Measurements from ENCODE around the gene C10orf90.

The C10orf90 gene

GRCh38 chr10:126592901-126593300 lies 77.6 kb downstream of the C10orf90 start:
- H3K4me3 ChIP-seq (ENCODE audit: low read depth, low read length): no peak overlapping the region
- no peak for TF ChIP-seq CTCF (IDR thresholded peaks at IDR 0.05; ENCODE audit: borderline replicate concordance, insufficient read depth, low read depth, low read length)

- H3K4me3 ChIP-seq (ENCODE audit: low read depth, low read length): no peak overlapping the region
- TF ChIP-seq CTCF (IDR thresholded peaks at IDR 0.05; ENCODE audit: borderline replicate concordance, insufficient read depth, low read depth, low read length): no peak
These were observed 82.5 kb downstream of the C10orf90 start for GRCh38 chr10:126588024-126588423.

DNA sequence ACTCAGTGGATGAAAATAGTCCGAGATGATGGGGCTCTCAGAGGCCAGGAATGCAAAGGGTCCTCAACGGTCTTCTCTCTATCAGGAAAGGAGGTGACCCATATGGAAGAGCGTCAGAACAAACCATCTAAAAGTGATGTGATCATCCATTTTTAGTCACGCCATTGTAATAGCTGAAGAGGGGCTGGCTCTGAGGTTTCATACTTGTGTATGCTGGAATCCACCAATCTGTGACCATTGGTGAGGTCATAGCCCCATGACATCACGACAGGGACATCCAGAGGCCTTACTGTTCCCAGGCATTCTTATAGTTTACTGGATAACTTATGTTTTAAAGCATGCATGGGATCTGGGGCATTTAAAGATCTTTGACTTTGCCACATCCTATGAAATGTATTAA lies 83.6 kb downstream of the C10orf90 start:
- no peak for TF ChIP-seq CTCF (IDR thresholded peaks at IDR 0.05; ENCODE audit: borderline replicate concordance, insufficient read depth, low read depth, low read length)
- H3K4me3 ChIP-seq (ENCODE audit: low read depth, low read length): no peak overlapping the region

GRCh38 chr10:126586128-126586527 lies 84.4 kb downstream of the C10orf90 start:
- H3K4me3 ChIP-seq (ENCODE audit: low read depth, low read length): no peak overlapping the region
- no peak for TF ChIP-seq CTCF (IDR thresholded peaks at IDR 0.05; ENCODE audit: borderline replicate concordance, insufficient read depth, low read depth, low read length)

- no peak for TF ChIP-seq CTCF (IDR thresholded peaks at IDR 0.05; ENCODE audit: borderline replicate concordance, insufficient read depth, low read depth, low read length)
- no peak overlapping the region for H3K4me3 ChIP-seq (ENCODE audit: low read depth, low read length)
These were observed 85.1 kb downstream of the C10orf90 start for GRCh38 chr10:126585249-126586017.

DNA sequence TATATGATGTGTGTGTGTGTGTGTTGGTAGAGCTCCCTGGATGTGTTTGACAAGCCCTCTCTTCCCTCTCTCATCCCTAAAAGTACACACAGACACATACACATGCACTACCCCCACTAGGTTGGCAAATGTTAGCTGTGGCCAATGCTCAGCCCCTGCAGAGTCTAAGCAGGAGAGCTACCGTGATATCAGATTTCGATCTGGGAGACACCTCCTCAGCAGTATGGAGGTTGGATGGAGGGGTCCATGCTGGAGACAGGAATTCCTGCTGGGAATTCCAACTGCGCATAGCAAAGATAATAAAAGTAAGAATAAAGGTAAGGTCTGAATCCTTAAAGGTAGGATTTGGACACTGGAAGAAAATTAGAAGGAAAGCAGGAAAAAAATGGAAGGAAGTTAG lies 85.7 kb downstream of the C10orf90 start:
- H3K4me3 ChIP-seq (ENCODE audit: low read depth, low read length): no peak overlapping the region
- TF ChIP-seq CTCF (IDR thresholded peaks at IDR 0.05; ENCODE audit: borderline replicate concordance, insufficient read depth, low read depth, low read length): no peak

GRCh38 chr10:126583552-126584200 lies 86.8 kb downstream of the C10orf90 start:
- no peak for TF ChIP-seq CTCF (IDR thresholded peaks at IDR 0.05; ENCODE audit: borderline replicate concordance, insufficient read depth, low read depth, low read length)
- no peak overlapping the region for H3K4me3 ChIP-seq (ENCODE audit: low read depth, low read length)

All from GM12875 (cell line).